Measurements from ENCODE around the gene C1orf105.
"Not testable (repeated sequence)": the region's sequence is repeated elsewhere in the genome, so short reads cannot be mapped to it uniquely, and the experiment has no call there.

The C1orf105 gene, protein sequence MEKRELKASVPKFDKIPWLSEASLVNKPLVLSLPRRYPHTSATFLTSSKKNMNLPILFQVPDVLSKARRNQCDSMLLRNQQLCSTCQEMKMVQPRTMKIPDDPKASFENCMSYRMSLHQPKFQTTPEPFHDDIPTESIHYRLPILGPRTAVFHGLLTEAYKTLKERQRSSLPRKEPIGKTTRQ

DNA sequence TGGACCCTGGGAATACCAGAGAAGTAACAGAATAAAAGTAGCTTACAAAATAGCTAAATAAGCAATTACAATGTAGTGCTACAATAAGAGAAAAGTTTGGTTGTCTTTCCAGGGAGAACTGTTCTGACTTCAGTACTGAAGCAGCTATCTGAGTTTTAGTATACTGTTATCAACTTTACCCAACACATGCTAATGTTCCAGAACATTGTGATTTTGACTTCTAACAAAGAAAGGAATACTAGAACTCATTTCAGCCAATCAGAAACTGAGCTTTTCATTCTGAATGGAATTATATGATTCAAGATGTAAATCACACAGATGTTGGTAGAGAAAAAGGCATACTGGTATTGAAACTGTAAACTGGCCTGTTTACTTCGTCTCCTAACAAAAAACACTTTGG is at the start of gene C1orf105:
C1orf105 (plus strand) TSS at position 301 of the 400 bp plus-strand sequence. CDS start 201 bp downstream, outside the sequence.
- DNase-seq: no peak

GRCh38 chr1:172371646-172372045 is 48.8 kb upstream of the C1orf105 start:
- not testable (repeated sequence) for DNase-seq

- no peak for DNase-seq
These were observed 46.6 kb upstream of the C1orf105 start for GRCh38 chr1:172373864-172374263.

DNA sequence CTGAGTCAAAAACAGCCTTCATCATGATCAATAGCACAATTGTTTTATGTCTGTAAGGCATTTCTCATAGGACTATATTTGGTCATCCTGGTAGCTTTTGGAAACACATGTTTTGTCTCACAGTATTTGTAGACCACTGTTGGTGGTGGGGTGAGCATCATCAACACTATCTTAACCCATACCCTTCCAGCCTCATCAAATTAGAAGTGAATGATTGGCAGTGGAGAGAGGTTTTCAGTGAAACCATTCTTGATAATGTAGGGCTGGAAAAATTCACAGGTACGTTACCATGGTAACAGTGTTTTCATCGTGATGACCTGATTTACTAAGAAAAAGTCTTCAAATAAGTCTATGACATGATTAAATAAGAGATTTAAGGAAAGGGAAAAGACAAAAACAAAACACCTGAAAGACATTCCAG is 45.3 kb upstream of the C1orf105 start:
- DNase-seq: no peak

GRCh38 chr1:172376431-172376830 is 44.1 kb upstream of the C1orf105 start:
- no peak for DNase-seq

DNA sequence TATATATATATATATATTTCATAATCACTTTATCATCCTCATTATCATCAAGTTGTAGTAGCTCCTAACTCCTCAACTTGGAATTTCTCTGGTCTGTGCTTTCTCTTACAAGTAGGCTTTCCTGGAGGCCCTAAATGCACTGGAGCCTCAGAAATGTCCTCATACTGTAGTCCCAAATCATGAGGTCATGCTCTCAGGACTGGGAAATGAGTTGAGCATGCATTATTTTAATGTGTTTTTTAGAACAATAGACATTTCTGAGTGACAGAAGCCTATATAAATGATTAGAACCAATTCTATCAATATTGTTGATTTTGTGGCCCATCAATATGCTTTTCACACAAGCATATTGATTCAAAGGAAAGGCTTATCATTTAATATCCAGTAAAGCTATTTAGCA is 42.9 kb upstream of the C1orf105 start:
- DNase-seq: no peak

- DNase-seq: no peak
These were observed 42.2 kb upstream of the C1orf105 start for GRCh38 chr1:172378109-172378760.

DNA sequence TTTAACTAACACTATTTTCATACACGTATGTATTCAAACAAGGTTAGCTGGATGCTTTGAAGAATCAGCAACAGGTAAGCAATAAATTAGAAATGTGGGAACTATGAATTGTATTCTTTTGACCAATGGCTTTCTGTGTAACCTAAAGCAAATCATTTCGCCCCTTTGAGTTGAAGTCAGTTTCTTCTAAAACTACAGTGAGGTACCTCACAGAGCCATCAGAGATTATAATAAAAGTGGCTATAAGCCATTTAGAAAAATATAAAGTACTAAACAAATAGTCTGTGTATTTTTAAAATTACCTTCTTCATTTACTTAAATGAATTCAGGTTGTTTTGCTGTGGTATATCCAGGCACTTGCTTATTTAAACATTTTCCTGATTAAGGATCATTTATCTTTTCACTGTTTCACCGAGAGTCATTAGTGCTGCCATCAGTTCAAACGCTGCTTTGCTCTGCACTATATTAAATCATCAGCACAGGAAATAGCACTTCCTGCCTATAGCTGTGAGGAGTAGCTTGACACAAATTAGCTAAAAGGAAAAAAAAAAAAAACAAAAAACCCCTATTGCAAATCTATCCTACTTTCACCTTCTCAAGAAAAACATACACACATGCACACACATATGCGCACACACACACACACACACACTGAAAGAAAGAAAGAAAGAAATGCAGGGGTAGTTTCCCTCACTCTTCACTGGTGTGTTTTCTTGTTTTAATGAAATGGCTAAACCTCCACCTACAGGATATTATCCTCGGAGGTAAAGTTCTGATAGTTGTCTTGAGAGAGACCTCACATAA is 39.8 kb upstream of the C1orf105 start:
- peak; percentile 77 for DNase-seq

DNA sequence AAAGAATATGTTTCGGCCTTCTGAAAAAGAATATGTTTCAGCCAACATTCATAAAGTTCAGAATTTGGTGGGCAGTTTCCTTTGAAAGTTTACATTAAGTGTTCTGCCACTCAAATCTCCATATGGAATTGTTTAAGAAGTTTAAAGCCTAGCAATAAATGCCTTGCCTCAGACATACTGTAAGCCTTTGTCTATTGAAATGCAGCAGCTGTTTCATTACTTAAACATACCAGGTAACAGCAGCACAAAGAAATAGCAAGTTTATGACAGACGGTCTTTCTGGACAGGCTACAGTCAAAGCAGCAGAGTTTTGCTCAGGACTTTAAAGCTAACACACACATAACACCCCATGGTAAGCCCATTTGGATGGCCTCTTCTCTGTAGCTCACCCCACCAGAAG is 38.5 kb upstream of the C1orf105 start:
- DNase-seq: no peak

- no peak for DNase-seq
These were observed 38.1 kb upstream of the C1orf105 start for GRCh38 chr1:172382406-172382805.

- no peak for DNase-seq
These were observed 37.5 kb upstream of the C1orf105 start for GRCh38 chr1:172382990-172383389.

GRCh38 chr1:172383536-172383935 is 36.9 kb upstream of the C1orf105 start:
- DNase-seq: no peak

GRCh38 chr1:172384656-172385055 is 35.8 kb upstream of the C1orf105 start:
- DNase-seq: no peak

DNA sequence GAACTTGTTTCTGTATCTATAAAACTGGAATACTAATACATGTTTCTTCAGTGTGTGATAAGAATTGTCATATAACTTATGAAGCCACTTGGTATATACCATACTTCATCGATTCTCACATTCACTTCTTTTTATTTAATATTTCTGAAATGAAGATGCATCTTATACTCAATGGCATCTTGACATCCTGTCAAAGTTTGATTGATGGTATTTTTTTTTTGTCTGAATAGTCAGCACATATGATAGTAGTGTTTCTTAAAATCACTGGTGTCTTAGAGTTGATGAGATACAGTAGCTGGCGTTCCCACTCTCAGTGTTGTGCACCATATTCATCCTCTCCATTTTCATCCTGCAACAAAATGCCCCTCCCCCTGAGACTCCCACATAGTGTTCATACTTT is 34.4 kb upstream of the C1orf105 start:
- no peak for DNase-seq

- no peak for DNase-seq
These were observed 32.0 kb upstream of the C1orf105 start for GRCh38 chr1:172388490-172388889.

DNA sequence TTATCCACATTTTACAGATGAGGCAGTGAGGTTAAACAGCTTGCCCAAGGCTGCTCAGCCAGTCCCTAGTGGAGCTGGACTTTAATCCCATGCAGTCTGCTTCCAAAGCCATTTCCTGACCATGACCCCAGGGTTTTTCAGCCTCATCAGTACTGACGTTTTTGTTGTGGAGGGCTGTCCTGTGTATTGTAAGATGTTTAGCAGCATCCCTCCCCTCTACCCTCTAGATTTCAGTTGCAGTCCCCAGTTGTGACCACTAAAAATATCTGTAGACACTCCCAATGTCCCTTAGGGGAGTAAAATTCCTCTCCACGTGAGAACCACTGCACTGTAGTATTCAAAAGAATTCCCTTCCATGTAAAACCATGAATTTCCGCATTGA is 30.2 kb upstream of the C1orf105 start:
- no peak for DNase-seq

DNA sequence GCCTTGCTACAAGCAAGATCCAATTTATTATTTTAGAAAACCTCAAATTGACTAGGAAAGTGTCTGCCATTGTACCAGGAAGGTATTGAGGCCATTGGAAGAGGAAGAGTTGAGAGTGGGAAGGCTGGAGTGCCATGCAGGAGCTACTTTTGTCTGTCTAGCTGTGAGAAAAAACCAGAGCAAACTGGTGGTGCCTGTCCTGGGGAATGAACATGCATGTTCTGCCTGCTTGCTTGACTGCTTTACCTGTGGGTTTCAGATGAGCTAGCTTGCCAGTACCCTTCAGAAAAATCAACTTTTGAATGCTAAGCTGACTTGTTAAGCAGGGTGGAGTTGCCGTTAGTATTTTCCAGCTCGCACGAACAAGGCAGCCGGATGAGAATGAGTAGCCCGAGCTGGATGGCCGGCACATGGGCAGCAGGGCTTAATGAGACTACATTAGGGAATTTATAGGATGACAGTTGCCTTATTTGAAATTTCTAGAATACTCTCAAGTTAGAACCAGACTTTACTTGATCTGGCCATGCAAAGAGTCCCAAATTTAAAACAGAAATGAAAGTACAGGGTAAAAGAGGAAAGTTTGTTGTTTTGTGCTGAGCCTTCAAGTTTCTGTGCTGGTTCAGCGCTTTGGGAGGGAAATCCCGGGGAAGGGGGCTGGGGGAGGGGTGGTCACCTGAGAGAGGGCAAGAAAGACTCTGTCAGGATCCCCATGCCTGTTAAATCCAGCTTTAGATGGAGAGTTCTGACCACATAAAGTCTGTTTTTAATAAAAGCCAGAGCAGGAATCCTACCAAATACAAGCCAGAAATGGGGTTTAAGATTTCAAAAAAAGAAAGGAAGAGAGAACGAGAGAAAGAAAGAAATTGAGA is 29.6 kb upstream of the C1orf105 start:
- DNase-seq: no peak

DNA sequence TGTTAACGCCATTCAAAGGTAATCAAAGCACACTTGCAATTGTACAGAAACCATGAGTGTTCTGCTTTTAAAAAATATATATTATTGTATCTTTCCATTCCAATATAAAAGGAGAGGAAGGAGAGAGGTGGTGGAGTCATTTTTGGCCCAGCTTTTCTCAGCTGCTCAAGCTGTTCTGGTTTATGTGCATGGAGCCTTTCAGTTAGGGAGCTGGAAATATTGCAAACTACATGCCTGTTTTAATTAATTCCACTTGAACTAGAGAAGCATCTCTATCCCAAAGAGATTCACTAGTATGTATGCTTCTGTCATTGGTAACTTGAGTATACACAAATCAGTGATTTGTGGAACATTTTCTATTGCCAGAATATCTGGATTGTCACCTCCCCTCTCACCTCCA is 28.5 kb upstream of the C1orf105 start:
- DNase-seq: no peak

DNA sequence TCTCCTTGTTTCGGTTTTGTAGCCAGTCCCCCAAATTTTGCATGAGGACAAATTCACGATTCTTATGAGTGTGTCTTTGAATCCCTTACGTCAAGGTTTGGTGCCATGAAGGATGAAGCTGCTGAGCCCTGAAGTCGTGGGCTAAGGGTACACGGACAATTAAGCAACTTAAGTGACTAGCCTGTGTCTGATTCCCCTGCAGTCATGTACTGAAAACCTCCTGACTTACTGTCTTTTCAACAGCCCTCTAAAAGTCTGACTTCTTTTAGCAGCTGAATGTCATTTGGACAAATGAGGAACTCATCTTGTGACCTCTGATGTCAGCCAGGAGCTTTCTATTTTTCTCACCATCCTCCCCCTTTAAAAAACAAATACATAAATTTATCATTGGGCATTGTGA is 27.1 kb upstream of the C1orf105 start:
- DNase-seq: no peak

DNA sequence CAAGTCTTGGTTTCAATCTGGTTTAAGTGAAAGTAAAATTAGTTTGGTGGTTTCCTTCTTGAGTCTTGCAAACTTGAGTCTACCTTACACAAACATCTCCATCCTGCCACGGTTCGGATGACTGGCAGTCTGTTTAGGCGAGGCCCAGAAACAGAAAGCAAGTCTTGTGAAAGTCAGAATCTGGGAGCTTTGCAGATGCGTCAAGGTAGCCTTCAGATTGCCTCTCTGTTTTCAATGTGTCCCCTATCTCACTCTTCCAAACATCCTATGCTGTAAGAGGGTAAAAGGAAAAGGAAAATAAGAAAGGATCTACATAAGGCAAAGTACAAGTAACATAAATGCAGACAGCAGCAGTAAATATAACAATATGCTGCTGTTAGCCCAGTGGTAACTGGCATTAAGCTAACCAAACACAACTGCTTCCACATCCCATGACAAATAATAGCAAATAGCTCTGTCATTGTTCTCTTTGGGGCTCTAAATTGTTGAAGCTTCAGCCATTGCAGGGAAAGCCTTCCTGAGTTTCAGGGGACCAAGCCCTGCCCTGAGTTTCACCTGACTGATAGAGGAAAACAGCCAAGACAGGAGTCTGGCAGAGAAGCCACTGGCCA is 26.2 kb upstream of the C1orf105 start:
- peak; percentile 76 for DNase-seq

GRCh38 chr1:172394811-172395210 is 25.7 kb upstream of the C1orf105 start:
- DNase-seq: no peak

DNA sequence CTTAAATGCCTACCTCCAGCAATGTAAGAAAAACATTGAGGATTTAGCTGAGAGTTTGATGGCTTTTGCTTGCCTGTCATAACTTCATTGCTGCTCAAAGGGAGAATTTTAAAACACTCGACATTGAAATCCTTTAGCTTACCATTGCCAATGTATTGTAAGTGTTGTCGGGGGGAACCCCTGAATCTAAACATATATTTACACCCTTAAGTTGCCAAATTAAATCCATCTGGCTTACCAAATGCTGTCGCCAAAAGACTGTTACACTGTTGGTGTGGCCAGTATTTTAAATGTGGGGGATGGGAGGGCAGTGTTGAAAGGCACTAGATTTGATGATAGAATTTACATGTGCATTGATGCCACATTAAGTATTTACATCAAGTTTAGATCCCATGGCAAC is 24.9 kb upstream of the C1orf105 start:
- no peak for DNase-seq

DNA sequence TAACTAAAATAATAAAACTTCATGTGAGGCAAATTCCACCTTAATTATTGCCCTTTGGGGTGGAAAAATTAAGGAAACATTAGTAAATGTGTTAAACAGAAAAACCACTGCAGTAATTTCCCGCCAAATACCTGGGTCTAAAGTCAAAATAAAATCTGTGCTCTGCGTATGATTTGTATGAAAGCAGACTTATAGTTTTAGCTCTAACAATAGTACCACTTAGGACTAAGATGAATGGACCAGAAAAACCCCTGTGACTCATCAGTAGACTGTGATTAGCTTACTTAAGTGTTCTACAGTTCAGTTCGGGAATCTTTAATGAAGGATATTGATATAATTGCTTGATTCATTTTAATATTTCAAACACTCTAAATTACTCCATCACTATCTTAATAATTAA is 23.3 kb upstream of the C1orf105 start:
- no peak for DNase-seq
